Stimulated activated CD4-positive, alpha-beta T cell treated with anti-CD3 and anti-CD28 coated beads, Interleukin-4, amount 100 ng/mL, for 1 hour (primary cell): ENCODE measurements around the gene CFAP299.
"Not testable (repeated sequence)": the region's sequence is repeated elsewhere in the genome, so short reads cannot be mapped to it uniquely, and the experiment has no call there.

Source experiments
- DNase-seq: peaks from one replicate; pipeline ENCODE4 v3.0.0-alpha.2; 2020

CFAP299 gene

GRCh38 chr4:80749558-80749957 lies 414.0 kb downstream of the CFAP299 start:
- DNase-seq, result not testable (repeated sequence)

- DNase-seq, result no peak
Measured at GRCh38 chr4:80751200-80751599, 415.7 kb downstream of the CFAP299 start.

- no peak for DNase-seq
Measured at GRCh38 chr4:80767944-80768343, 432.4 kb downstream of the CFAP299 start.

GRCh38 chr4:80776168-80776567 lies 440.6 kb downstream of the CFAP299 start:
- DNase-seq, result no peak

GRCh38 chr4:80781431-80781830 lies 445.9 kb downstream of the CFAP299 start:
- DNase-seq, result no peak

GRCh38 chr4:80787306-80787705 lies 451.8 kb downstream of the CFAP299 start:
- no peak for DNase-seq

GRCh38 chr4:80788798-80789197 lies 453.3 kb downstream of the CFAP299 start:
- no peak for DNase-seq

GRCh38 chr4:80790152-80790551 lies 454.6 kb downstream of the CFAP299 start:
- DNase-seq, result no peak

GRCh38 chr4:80793660-80794059 lies 458.1 kb downstream of the CFAP299 start:
- DNase-seq, result not testable (repeated sequence)

- DNase-seq, result no peak
Measured at GRCh38 chr4:80798082-80798481, 462.6 kb downstream of the CFAP299 start.

- DNase-seq, result not testable (repeated sequence)
Measured at GRCh38 chr4:80800719-80801118, 465.2 kb downstream of the CFAP299 start.

- no peak for DNase-seq
Measured at GRCh38 chr4:80803337-80803736, 467.8 kb downstream of the CFAP299 start.

- DNase-seq, result no peak
Measured at GRCh38 chr4:80806472-80806871, 470.9 kb downstream of the CFAP299 start.

GRCh38 chr4:80809039-80809729 lies 473.7 kb downstream of the CFAP299 start:
- DNase-seq, result no peak

GRCh38 chr4:80811406-80811805 lies 475.9 kb downstream of the CFAP299 start:
- no peak for DNase-seq

GRCh38 chr4:80812145-80812544 lies 476.6 kb downstream of the CFAP299 start:
- no peak for DNase-seq

GRCh38 chr4:80814266-80814665 lies 478.7 kb downstream of the CFAP299 start:
- no peak for DNase-seq

GRCh38 chr4:80831383-80832361 lies 496.1 kb downstream of the CFAP299 start:
- DNase-seq, result no peak

GRCh38 chr4:80839281-80839680 lies 503.8 kb downstream of the CFAP299 start:
- DNase-seq, result no peak

GRCh38 chr4:80839792-80840191 lies 504.3 kb downstream of the CFAP299 start:
- no peak for DNase-seq

GRCh38 chr4:80840396-80840795 lies 504.9 kb downstream of the CFAP299 start:
- no peak for DNase-seq

GRCh38 chr4:80841587-80842281 lies 506.2 kb downstream of the CFAP299 start:
- DNase-seq, result no peak

- no peak for DNase-seq
Measured at GRCh38 chr4:80846210-80846609, 510.7 kb downstream of the CFAP299 start.
